NOMO-1 treated with dmso at 0.1 percent for 144 hours (cell line): ENCODE results near the gene COL1A2.

ENCODE experiments used
- DNase-seq: peaks from one replicate; lab custom pipeline; 2025; ENCODE audit not compliant: unreplicated experiment; lab: John Stamatoyannopoulos, UW

COL1A2 gene

GRCh38 chr7:94432817-94433216 is 38.1 kb downstream of the COL1A2 start:
- no peak for DNase-seq

GRCh38 chr7:94433224-94433623 is 38.5 kb downstream of the COL1A2 start:
- no peak for DNase-seq

- DNase-seq = no peak
These were observed 39.3 kb downstream of the COL1A2 start for GRCh38 chr7:94434042-94434441.

GRCh38 chr7:94436018-94436604 is 41.4 kb downstream of the COL1A2 start:
- DNase-seq = peak; percentile 25

GRCh38 chr7:94436700-94437099 is 42.0 kb downstream of the COL1A2 start:
- no peak for DNase-seq

- no peak for DNase-seq
These were observed 45.2 kb downstream of the COL1A2 start for GRCh38 chr7:94439893-94440381.

GRCh38 chr7:94440451-94441039 is 45.9 kb downstream of the COL1A2 start:
- no peak for DNase-seq

- no peak for DNase-seq
These were observed 46.4 kb downstream of the COL1A2 start for GRCh38 chr7:94441138-94441537.

GRCh38 chr7:94442639-94443038 is 47.9 kb downstream of the COL1A2 start:
- no peak for DNase-seq

- no peak for DNase-seq
These were observed 50.1 kb downstream of the COL1A2 start for GRCh38 chr7:94444813-94445212.

GRCh38 chr7:94445696-94446194 is 51.0 kb downstream of the COL1A2 start:
- no peak for DNase-seq

GRCh38 chr7:94446308-94446707 is 51.6 kb downstream of the COL1A2 start:
- no peak for DNase-seq

- DNase-seq = peak; percentile 19
These were observed 54.5 kb downstream of the COL1A2 start for GRCh38 chr7:94449151-94449725.

- DNase-seq = no peak
These were observed 55.5 kb downstream of the COL1A2 start for GRCh38 chr7:94450044-94450697.

GRCh38 chr7:94451187-94451586 is 56.5 kb downstream of the COL1A2 start:
- no peak for DNase-seq

- DNase-seq = no peak
These were observed 57.5 kb downstream of the COL1A2 start for GRCh38 chr7:94452239-94452638.

- DNase-seq = no peak
These were observed 59.2 kb downstream of the COL1A2 start for GRCh38 chr7:94453898-94454297.

- no peak for DNase-seq
These were observed 63.3 kb downstream of the COL1A2 start for GRCh38 chr7:94458041-94458440.

GRCh38 chr7:94466516-94466915 is 71.8 kb downstream of the COL1A2 start:
- no peak for DNase-seq

- DNase-seq = no peak
These were observed 76.9 kb downstream of the COL1A2 start for GRCh38 chr7:94471604-94472003.

- DNase-seq = no peak
These were observed 77.9 kb downstream of the COL1A2 start for GRCh38 chr7:94472608-94473007.
